ENCODE results near the gene ME3.

- TF ChIP-seq, protein P1, sequence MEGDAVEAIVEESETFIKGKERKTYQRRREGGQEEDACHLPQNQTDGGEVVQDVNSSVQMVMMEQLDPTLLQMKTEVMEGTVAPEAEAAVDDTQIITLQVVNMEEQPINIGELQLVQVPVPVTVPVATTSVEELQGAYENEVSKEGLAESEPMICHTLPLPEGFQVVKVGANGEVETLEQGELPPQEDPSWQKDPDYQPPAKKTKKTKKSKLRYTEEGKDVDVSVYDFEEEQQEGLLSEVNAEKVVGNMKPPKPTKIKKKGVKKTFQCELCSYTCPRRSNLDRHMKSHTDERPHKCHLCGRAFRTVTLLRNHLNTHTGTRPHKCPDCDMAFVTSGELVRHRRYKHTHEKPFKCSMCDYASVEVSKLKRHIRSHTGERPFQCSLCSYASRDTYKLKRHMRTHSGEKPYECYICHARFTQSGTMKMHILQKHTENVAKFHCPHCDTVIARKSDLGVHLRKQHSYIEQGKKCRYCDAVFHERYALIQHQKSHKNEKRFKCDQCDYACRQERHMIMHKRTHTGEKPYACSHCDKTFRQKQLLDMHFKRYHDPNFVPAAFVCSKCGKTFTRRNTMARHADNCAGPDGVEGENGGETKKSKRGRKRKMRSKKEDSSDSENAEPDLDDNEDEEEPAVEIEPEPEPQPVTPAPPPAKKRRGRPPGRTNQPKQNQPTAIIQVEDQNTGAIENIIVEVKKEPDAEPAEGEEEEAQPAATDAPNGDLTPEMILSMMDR (IDR thresholded peaks at IDR 0.05; ENCODE audit: low read depth, low read length, missing input control), result no peak
- TF ChIP-seq YY1 (IDR thresholded peaks at IDR 0.05) (no peak), SP1 (IDR thresholded peaks at IDR 0.05) (no peak), ATF3 (IDR thresholded peaks at IDR 0.05) (no peak), MAX (IDR thresholded peaks at IDR 0.05) (no peak), JUND (IDR thresholded peaks at IDR 0.05) (no peak), NR2F2 (IDR thresholded peaks at IDR 0.05) (peak; percentile 55), ZBTB33 (IDR thresholded peaks at IDR 0.05) (no peak), GABPA (IDR thresholded peaks at IDR 0.05 in 1 of 2, conservative IDR thresholded peaks at IDR 0.05 in 1 of 2) (no peak), HNF4A (conservative IDR thresholded peaks at IDR 0.05) (no peak), TAF1 (conservative IDR thresholded peaks at IDR 0.05) (no peak)
- TF ChIP-seq, protein P2, sequence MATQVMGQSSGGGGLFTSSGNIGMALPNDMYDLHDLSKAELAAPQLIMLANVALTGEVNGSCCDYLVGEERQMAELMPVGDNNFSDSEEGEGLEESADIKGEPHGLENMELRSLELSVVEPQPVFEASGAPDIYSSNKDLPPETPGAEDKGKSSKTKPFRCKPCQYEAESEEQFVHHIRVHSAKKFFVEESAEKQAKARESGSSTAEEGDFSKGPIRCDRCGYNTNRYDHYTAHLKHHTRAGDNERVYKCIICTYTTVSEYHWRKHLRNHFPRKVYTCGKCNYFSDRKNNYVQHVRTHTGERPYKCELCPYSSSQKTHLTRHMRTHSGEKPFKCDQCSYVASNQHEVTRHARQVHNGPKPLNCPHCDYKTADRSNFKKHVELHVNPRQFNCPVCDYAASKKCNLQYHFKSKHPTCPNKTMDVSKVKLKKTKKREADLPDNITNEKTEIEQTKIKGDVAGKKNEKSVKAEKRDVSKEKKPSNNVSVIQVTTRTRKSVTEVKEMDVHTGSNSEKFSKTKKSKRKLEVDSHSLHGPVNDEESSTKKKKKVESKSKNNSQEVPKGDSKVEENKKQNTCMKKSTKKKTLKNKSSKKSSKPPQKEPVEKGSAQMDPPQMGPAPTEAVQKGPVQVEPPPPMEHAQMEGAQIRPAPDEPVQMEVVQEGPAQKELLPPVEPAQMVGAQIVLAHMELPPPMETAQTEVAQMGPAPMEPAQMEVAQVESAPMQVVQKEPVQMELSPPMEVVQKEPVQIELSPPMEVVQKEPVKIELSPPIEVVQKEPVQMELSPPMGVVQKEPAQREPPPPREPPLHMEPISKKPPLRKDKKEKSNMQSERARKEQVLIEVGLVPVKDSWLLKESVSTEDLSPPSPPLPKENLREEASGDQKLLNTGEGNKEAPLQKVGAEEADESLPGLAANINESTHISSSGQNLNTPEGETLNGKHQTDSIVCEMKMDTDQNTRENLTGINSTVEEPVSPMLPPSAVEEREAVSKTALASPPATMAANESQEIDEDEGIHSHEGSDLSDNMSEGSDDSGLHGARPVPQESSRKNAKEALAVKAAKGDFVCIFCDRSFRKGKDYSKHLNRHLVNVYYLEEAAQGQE (IDR thresholded peaks at IDR 0.05), result no peak
These were observed 179.9 kb downstream of the ME3 start for GRCh38 chr11:86492370-86493010.

Measured in liver (tissue), 3 donors.